ENCODE data around the gene BCL2L14.
A peak's percentile ranks its signal among the peaks of the same experiment; 100 is the strongest.

The BCL2L14 gene

DNA sequence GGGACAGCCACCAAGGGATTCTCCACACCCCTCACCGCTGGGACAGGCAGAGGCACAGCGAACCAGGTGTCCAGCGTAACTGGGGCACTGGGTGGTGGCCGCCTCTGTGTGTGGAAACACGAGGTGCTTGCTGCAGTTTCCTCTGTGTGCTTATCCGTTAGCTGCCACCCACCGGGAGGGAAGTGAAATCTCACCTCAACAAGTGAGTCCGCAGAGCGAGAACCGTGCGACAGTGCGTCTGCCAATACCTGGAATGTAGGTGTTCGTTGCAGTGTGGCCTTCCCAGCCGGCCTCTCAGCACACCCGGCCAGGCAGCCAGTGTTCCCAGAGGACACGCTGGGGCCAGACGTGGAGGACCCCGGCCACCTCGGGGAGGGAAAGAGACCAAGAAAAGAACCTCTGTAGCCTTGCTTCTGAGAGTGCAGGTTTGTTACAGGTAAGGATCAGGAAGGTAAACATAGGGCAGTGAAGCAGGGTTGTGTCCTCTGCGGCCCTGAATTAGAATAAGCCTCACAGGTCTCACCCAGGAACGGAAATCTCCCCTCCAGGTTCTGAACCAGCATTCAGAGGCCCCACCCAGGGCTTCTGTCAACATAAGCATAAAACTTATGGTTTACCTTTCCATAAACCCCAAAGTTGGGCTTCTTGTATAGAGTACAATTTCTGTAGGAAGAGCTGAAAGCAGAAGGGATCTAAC is 1.5 kb downstream of the BCL2L14 start:
- no peak overlapping the region for H4K91ac ChIP-seq (ENCODE audit: low read depth, low read length)
- H3K9me3 ChIP-seq (ENCODE audit: insufficient read depth, low read depth, low read length) = no peaks in the 10 kb centered on the region
- no peak overlapping the region for H3K23ac ChIP-seq (ENCODE audit: low read length)
- no CpG with 5 or more reads among the region's 21 CpGs for WGBS (ENCODE audit: extremely low coverage, insufficient coverage, insufficient read length)
- DNase-seq = no peak
- H2AK5ac ChIP-seq (ENCODE audit: low read length) = no peak overlapping the region
- H4K8ac ChIP-seq (ENCODE audit: low read depth, low read length) = no peak overlapping the region
- no peaks in the 10 kb centered on the region for H3K27me3 ChIP-seq (ENCODE audit: insufficient read depth, low read length)
- H3K4ac ChIP-seq (ENCODE audit: low read depth, low read length) = no peak overlapping the region
- no peaks in the 10 kb centered on the region for H3K79me2 ChIP-seq (ENCODE audit: control insufficient read depth, insufficient read depth, low read length, poor library complexity)
- H3K14ac ChIP-seq (ENCODE audit: low read length) = no peak overlapping the region
- H2AFZ ChIP-seq (ENCODE audit: insufficient read depth, low read length, poor library complexity) = no peak overlapping the region
- no peak overlapping the region for H2BK5ac ChIP-seq (ENCODE audit: low read depth, low read length, poor library complexity)
- no peaks in the 10 kb centered on the region for H3K36me3 ChIP-seq (ENCODE audit: control insufficient read depth in 1 of 2, insufficient read depth in 2 of 2, low read length in 2 of 2)
- H3K18ac ChIP-seq (ENCODE audit: low read length) = no peak overlapping the region
- H4K12ac ChIP-seq (ENCODE audit: low read depth, low read length) = no peak overlapping the region
- H3K4me3 ChIP-seq (ENCODE audit: low read depth, low read length) = no peak overlapping the region
- no peak overlapping the region for H2BK120ac ChIP-seq (ENCODE audit: insufficient read depth, low read length, poor library complexity)
- H3K27ac ChIP-seq (ENCODE audit: low read depth, low read length) = no peak overlapping the region
- no peaks in the 10 kb centered on the region for H3K79me1 ChIP-seq (ENCODE audit: low read length)
- H3K4me2 ChIP-seq (ENCODE audit: low read length) = no peak overlapping the region
- no peak overlapping the region for H3K9ac ChIP-seq (ENCODE audit: low read length)
- H3K4me1 ChIP-seq (ENCODE audit: control insufficient read depth in 1 of 2, insufficient read depth in 2 of 2, low read length in 2 of 2) = no peaks in the 10 kb centered on the region
- no peak overlapping the region for H2BK12ac ChIP-seq (ENCODE audit: low read length)

- Histone ChIP-seq H2BK120ac (ENCODE audit: insufficient read depth, low read length, poor library complexity) (no peak overlapping the region), H3K36me3 (ENCODE audit: control insufficient read depth in 1 of 2, insufficient read depth in 2 of 2, low read length in 2 of 2) (no peaks in the 10 kb centered on the region), H3K4me3 (ENCODE audit: low read depth, low read length) (no peak overlapping the region), H3K79me2 (ENCODE audit: control insufficient read depth, insufficient read depth, low read length, poor library complexity) (no peaks in the 10 kb centered on the region), H3K27ac (ENCODE audit: low read depth, low read length) (no peak overlapping the region), H4K12ac (ENCODE audit: low read depth, low read length) (no peak overlapping the region), H3K4ac (ENCODE audit: low read depth, low read length) (no peak overlapping the region), H4K8ac (ENCODE audit: low read depth, low read length) (no peak overlapping the region), H3K14ac (ENCODE audit: low read length) (no peak overlapping the region), H3K4me1 (ENCODE audit: control insufficient read depth in 1 of 2, insufficient read depth in 2 of 2, low read length in 2 of 2) (peaks cover 0 to 6% of the 10 kb centered on the region in 2 experiments), H3K23ac (ENCODE audit: low read length) (no peak overlapping the region), H3K79me1 (ENCODE audit: low read length) (no peaks in the 10 kb centered on the region), H2BK12ac (ENCODE audit: low read length) (no peak overlapping the region), H2AFZ (ENCODE audit: insufficient read depth, low read length, poor library complexity) (no peak overlapping the region), H2BK5ac (ENCODE audit: low read depth, low read length, poor library complexity) (no peak overlapping the region), H3K9ac (ENCODE audit: low read length) (peak overlapping the region; percentile 2), H3K18ac (ENCODE audit: low read length) (no peak overlapping the region), H3K9me3 (ENCODE audit: insufficient read depth, low read depth, low read length) (no peaks in the 10 kb centered on the region), H3K4me2 (ENCODE audit: low read length) (no peak overlapping the region), H2AK5ac (ENCODE audit: low read length) (no peak overlapping the region), H4K91ac (ENCODE audit: low read depth, low read length) (no peak overlapping the region), H3K27me3 (ENCODE audit: insufficient read depth, low read length) (no peaks in the 10 kb centered on the region)
- DNase-seq = no peak
- no CpG with 5 or more reads among the region's 5 CpGs for WGBS (ENCODE audit: extremely low coverage, insufficient coverage, insufficient read length)
Measured at GRCh38 chr12:12079291-12079690, 8.6 kb downstream of the BCL2L14 start.

DNA sequence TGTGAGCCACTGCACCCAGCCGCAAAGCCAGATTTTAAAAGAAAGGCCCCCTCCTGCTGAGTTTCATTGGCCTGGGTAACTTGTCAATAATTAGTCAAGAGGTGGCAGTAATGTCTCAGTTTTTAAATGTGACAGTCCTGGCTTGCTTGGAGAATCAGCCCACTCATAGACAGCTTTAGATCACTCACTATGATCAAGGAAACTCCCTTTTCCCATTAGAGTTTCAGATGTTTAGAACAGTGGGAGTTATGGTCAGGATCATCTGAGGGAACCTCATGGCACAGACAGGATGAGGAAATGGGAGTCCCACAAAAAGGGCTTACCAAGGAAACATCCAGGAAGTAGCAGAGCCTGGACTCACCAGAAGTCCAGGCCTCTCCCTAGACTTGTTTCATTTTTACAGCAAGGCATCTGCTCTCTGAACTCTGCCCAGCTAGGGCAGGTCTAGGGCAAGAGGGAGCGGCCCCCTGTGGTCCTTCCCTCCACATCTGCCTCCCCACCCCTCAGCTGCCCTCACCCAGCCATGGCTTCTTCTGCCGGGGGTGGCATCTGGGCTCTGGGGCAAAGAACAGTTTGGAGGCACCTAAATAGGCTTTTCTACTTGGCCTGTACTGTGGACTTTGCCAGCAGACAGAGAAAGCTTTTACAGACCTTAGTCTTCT is 11.2 kb downstream of the BCL2L14 start:
- H3K27ac ChIP-seq (ENCODE audit: low read depth, low read length) = no peak overlapping the region
- H3K79me2 ChIP-seq (ENCODE audit: control insufficient read depth, insufficient read depth, low read length, poor library complexity) = no peaks in the 10 kb centered on the region
- DNase-seq = peak in 1 of 2 donors; percentile 58
- no peaks in the 10 kb centered on the region for H3K27me3 ChIP-seq (ENCODE audit: insufficient read depth, low read length)
- no peak overlapping the region for H2BK12ac ChIP-seq (ENCODE audit: low read length)
- no peak overlapping the region for H3K23ac ChIP-seq (ENCODE audit: low read length)
- H3K79me1 ChIP-seq (ENCODE audit: low read length) = no peaks in the 10 kb centered on the region
- H4K91ac ChIP-seq (ENCODE audit: low read depth, low read length) = no peak overlapping the region
- H3K4ac ChIP-seq (ENCODE audit: low read depth, low read length) = no peak overlapping the region
- no peaks in the 10 kb centered on the region for H3K9me3 ChIP-seq (ENCODE audit: insufficient read depth, low read depth, low read length)
- H4K8ac ChIP-seq (ENCODE audit: low read depth, low read length) = peak overlapping the region; percentile 61
- no CpG with 5 or more reads among the region's 3 CpGs for WGBS (ENCODE audit: extremely low coverage, insufficient coverage, insufficient read length)
- H2AK5ac ChIP-seq (ENCODE audit: low read length) = no peak overlapping the region
- no peak overlapping the region for H4K12ac ChIP-seq (ENCODE audit: low read depth, low read length)
- no peak overlapping the region for H3K4me3 ChIP-seq (ENCODE audit: low read depth, low read length)
- no peak overlapping the region for H3K4me2 ChIP-seq (ENCODE audit: low read length)
- no peak overlapping the region for H2BK120ac ChIP-seq (ENCODE audit: insufficient read depth, low read length, poor library complexity)
- H3K36me3 ChIP-seq (ENCODE audit: control insufficient read depth in 1 of 2, insufficient read depth in 2 of 2, low read length in 2 of 2) = no peaks in the 10 kb centered on the region
- no peak overlapping the region for H2BK5ac ChIP-seq (ENCODE audit: low read depth, low read length, poor library complexity)
- no peak overlapping the region for H3K9ac ChIP-seq (ENCODE audit: low read length)
- H2AFZ ChIP-seq (ENCODE audit: insufficient read depth, low read length, poor library complexity) = no peak overlapping the region
- peaks cover under 1 to 7% of the 10 kb centered on the region in 2 experiments for H3K4me1 ChIP-seq (ENCODE audit: control insufficient read depth in 1 of 2, insufficient read depth in 2 of 2, low read length in 2 of 2)
- H3K18ac ChIP-seq (ENCODE audit: low read length) = no peak overlapping the region
- H3K14ac ChIP-seq (ENCODE audit: low read length) = no peak overlapping the region

GRCh38 chr12:12083688-12084087 is 12.9 kb downstream of the BCL2L14 start:
- H3K4ac ChIP-seq (ENCODE audit: low read depth, low read length) = no peak overlapping the region
- H3K23ac ChIP-seq (ENCODE audit: low read length) = no peak overlapping the region
- H4K12ac ChIP-seq (ENCODE audit: low read depth, low read length) = no peak overlapping the region
- H3K27ac ChIP-seq (ENCODE audit: low read depth, low read length) = no peak overlapping the region
- H3K4me1 ChIP-seq (ENCODE audit: control insufficient read depth in 1 of 2, insufficient read depth in 2 of 2, low read length in 2 of 2) = peaks cover 4 to 13% of the 10 kb centered on the region in 2 experiments
- no peaks in the 10 kb centered on the region for H3K79me1 ChIP-seq (ENCODE audit: low read length)
- no peak overlapping the region for H2AK5ac ChIP-seq (ENCODE audit: low read length)
- no peak overlapping the region for H4K91ac ChIP-seq (ENCODE audit: low read depth, low read length)
- no peak overlapping the region for H2AFZ ChIP-seq (ENCODE audit: insufficient read depth, low read length, poor library complexity)
- WGBS (ENCODE audit: extremely low coverage, insufficient coverage, insufficient read length) = no CpG with 5 or more reads among the region's 8 CpGs
- no peak overlapping the region for H2BK12ac ChIP-seq (ENCODE audit: low read length)
- no peaks in the 10 kb centered on the region for H3K79me2 ChIP-seq (ENCODE audit: control insufficient read depth, insufficient read depth, low read length, poor library complexity)
- H3K27me3 ChIP-seq (ENCODE audit: insufficient read depth, low read length) = no peaks in the 10 kb centered on the region
- no peak overlapping the region for H3K18ac ChIP-seq (ENCODE audit: low read length)
- no peaks in the 10 kb centered on the region for H3K36me3 ChIP-seq (ENCODE audit: control insufficient read depth in 1 of 2, insufficient read depth in 2 of 2, low read length in 2 of 2)
- DNase-seq = no peak
- H3K4me2 ChIP-seq (ENCODE audit: low read length) = no peak overlapping the region
- H4K8ac ChIP-seq (ENCODE audit: low read depth, low read length) = no peak overlapping the region
- H2BK5ac ChIP-seq (ENCODE audit: low read depth, low read length, poor library complexity) = no peak overlapping the region
- H3K9me3 ChIP-seq (ENCODE audit: insufficient read depth, low read depth, low read length) = no peaks in the 10 kb centered on the region
- H3K9ac ChIP-seq (ENCODE audit: low read length) = no peak overlapping the region
- no peak overlapping the region for H3K4me3 ChIP-seq (ENCODE audit: low read depth, low read length)
- H2BK120ac ChIP-seq (ENCODE audit: insufficient read depth, low read length, poor library complexity) = no peak overlapping the region
- H3K14ac ChIP-seq (ENCODE audit: low read length) = no peak overlapping the region
